ENCODE measurements around the gene NME7.

Gene NME7

DNA sequence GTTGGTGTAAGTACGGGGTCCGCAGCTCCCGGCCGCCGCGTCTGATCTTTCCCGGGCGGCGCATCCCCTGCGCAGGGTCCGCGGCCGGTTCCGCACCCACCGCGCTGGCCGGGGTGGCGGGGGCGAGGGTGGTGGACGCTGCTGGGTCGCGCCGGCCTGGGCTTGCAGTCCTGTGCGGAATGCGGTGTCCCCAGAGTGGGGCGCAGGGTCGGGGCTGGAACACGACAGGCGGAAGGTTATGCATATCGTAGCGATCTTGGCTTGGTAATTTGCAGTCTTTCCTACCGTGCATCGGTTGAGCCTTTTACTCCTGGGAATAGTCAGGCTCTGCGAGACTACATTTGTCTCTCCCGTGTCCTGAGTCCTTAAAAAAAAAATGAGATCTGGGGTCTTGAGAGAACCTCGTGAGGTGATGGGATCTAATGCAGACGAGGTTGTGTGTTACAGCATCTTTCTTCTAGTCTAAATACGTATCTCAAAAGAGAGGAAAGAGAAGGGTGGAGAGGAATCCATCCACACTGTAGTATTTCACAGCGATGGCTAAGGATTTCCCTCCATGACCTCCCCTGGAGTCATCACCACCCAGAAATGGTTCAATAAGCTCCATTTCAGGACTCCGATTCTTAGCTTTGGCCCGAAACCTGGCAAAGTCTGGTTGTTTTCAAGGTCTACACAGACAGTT, 260.5 kb downstream of the NME7 start:
- peak in 1 of 56 donors; percentile 41 for DNase-seq

- DNase-seq, result peak in 55 of 56 donors; percentile 45 to 92 (median 82)
Measured at GRCh38 chr1:169106095-169106920, 261.3 kb downstream of the NME7 start, which contains the start of gene ATP1B1. ATP1B1 (plus strand) TSS chr1:169106690; CDS start chr1:169106830, 140 bp downstream.

DNA sequence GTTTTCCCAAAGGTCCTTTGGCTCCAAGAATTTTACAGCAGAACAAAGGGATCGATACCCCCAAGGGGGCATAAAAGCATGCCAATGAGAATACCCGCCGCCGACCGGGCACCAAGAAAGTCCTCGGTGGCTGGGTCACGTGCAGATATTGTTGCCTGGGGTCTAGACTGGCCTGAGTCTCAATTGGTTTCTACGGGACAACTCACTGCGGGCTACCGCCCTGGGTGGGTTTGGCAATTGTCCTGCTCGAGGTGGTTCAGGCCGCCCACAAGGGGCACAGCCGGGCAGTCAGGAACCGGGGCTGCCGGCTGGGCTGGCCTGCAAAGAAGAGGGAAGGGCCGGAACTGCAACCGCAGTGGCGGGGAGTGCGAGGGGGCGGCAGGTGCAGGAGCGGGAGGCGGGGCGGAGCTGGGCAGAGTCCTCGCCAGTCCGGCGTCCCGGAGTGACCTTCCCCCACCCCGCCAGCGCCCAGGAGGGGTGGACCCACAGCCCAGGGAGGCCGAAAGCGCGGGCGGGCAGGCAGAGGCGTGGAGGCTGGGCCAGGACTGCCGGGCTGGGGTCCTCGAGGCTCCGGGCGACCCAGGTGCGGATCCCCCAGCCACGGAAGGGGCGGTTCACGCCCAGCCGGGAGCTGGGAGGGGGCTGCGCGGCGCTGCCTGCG, 262.0 kb downstream of the NME7 start:
- DNase-seq, result peak in 48 of 56 donors; percentile 36 to 90 (median 77)

DNA sequence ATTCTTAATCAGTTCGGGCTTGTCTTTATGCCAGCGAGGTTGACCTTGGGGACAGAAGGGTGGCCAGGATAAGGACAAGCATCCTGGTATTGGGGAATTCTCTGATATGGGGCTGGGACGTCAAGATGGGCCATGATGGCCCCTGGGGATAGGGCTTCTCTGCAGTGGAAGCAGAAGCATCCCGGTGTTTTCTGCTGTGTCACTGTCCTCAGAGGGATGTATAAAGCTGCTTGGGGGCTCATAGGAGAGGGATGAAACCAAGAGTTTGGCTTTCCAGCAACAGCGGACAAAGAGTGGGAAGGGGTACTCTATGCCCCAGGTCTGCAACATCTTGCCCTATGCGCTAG, 262.5 kb downstream of the NME7 start:
- DNase-seq, result peak in 3 of 56 donors; percentile 51 to 69 (median 63)

- peak in 1 of 56 donors; percentile 30 for DNase-seq
Measured at GRCh38 chr1:169103480-169103893, 264.1 kb downstream of the NME7 start.

GRCh38 chr1:169103002-169103401, 264.6 kb downstream of the NME7 start:
- peak in 1 of 56 donors; percentile 61 for DNase-seq

GRCh38 chr1:169102567-169102966, 265.0 kb downstream of the NME7 start:
- peak in 37 of 56 donors; percentile 24 to 76 (median 52) for DNase-seq

DNA sequence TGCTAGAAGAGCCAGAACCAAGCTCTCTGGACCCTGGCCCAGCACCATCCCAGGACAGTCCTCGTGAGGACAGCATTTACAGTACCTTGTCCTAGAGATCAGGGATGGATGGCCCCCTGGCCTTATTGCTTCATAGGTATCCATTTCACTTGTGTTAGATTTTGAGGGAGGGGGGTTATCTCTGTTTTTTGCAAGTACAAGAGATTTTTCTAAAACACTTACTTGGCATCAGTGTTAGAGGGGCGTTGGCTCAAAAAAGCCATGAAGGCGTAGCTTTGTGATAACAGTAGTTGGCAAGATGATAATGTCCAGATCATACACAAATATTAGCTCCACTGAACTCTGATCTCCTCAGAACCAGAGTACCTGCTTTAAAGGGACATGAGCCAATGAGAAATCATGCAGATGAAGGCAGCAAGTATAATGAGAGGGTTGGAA, 266.9 kb downstream of the NME7 start:
- no peak for DNase-seq

DNA sequence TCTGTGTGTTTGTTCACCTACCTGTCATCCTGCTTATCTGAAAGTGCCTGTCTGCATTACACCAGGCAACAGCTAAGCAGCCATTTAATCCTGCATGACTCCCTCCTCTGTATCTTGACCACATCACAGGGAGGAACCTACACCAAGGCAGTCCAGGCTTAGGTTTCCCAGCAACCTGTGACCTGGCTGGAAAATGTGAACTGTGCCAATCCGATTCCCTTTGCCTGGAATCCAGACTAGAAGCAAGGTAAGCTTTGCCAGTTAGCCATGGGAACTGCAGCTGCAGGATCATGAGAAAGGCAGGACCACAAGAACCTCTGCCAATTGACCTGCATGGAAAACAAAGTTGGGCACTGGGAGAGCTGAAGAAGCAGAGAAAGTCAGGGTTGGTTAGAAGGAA, 267.4 kb downstream of the NME7 start:
- no peak for DNase-seq

DNA sequence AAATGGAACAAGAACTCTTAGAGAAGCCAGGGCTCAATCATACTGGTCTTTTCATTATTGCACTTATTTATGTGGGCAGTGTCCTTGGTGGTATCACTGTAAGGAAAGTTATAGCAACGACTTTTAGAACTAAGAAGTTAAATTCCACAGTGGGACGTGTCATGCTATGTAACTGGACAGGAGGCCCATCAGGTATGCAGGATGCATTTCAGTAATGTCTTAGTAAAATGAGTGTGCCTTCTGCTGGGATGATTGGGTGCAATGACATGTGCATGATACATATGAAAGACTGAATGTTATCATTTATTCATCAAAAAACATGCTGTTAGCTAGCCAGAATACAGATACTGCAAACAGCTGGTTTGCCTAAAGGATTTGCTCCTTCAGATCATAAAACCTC, 268.0 kb downstream of the NME7 start:
- DNase-seq, result no peak

DNA sequence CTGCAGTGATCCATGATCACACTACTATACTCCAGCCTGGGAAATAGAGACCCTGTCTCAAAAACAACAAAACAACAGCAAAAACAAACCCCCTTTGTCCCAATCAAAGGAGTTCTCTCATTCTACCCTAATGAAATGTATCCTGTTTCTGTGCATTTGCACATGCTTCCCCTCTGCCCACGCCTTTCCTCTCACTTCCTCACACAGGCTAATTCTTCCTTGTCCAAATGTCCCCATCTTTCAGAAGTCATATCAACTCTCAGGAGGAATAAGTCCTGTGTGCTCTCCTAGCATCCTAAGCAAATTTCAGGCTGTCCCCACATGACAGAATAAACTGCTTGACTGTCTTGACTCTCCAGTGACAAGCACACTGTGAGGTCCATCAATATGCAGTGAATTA, 269.2 kb downstream of the NME7 start:
- no peak for DNase-seq

DNA sequence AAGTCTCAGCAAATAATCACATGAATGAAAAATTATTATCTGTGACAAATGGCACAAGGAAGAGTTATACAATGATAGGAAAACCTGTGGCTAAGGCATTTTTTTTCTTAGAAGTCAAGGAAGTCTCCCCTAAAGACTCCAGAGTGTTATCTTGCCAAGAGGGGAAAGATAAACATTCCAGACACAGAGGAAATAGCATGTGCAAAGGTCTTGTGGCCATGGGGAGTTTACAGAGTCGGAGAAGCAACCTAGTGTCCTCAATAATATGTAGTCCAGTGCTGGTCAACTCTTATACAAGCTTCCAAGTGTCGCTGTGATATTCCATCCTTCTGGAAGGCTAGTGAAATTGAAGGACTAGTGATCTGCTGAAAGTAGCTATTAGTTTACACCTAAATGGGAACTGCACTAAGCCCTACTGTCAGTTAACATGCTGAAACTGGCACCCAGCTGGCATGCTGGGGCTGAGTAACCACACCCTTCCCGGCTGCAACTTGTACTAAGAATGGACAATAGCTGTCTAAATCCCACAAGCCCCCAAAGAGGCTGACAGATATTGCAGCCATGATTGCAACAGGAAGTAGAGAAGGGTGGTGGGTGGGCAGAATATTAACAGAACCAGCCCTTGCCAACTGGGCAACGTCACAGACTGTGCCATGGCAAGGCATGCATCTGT, 272.6 kb downstream of the NME7 start:
- DNase-seq, result no peak

GRCh38 chr1:169092399-169092798, 275.2 kb downstream of the NME7 start:
- DNase-seq, result peak in 1 of 56 donors; percentile 23

- peak in 3 of 56 donors; percentile 21 to 43 (median 22) for DNase-seq
Measured at GRCh38 chr1:169091480-169091941, 276.1 kb downstream of the NME7 start.

DNA sequence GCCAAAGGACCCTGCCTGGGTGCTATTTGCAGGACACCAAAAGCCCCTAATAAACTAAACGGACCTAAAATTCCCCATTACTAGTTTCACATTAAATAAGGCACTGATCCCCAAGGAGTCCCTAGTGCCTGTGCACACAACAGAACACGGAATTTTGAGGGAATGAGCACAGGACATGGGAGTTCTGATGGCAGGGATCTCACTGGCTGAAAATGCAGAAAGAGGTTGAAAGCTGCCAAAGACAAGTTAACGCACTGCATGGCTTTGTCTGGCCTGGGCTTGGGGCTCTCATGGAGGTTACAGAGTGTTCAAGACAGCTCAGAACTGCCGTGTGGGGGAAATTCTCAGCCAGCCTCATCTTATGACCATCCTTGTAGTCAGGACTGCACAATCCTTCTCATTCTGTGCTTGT, 276.7 kb downstream of the NME7 start:
- peak in 3 of 56 donors; percentile 28 to 41 (median 36) for DNase-seq

- no peak for DNase-seq
Measured at GRCh38 chr1:169090308-169090899, 277.2 kb downstream of the NME7 start.

- DNase-seq, result peak in 1 of 56 donors; percentile 69
Measured at GRCh38 chr1:169089776-169090175, 277.8 kb downstream of the NME7 start.

DNA sequence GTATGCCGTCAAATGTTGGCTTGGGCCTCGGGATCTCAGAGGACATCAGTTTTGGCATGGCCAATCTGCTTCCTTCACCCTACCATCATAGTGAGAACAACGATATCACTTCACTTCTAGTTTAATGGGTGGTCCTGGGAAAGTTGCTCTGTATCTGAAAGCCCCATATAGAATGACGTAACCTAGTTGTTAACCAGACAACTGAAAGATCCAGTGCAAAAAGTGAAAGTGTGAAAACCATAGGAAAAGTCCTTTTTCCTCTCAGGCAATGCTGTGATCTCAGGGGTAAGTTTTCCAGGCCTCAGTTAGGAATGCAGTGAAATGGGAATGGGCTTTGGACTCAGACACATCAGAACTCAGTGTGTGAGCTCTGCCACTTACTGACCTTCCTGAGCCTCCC, 279.7 kb downstream of the NME7 start:
- no peak for DNase-seq

- peak in 3 of 56 donors; percentile 18 to 66 (median 29) for DNase-seq
Measured at GRCh38 chr1:169086603-169087455, 280.8 kb downstream of the NME7 start.

GRCh38 chr1:169085911-169086310, 281.7 kb downstream of the NME7 start:
- DNase-seq, result no peak
